ENCODE results near the gene DAPK2.
A peak's percentile ranks its signal among the peaks of the same experiment; 100 is the strongest.

The DAPK2 gene

DNA sequence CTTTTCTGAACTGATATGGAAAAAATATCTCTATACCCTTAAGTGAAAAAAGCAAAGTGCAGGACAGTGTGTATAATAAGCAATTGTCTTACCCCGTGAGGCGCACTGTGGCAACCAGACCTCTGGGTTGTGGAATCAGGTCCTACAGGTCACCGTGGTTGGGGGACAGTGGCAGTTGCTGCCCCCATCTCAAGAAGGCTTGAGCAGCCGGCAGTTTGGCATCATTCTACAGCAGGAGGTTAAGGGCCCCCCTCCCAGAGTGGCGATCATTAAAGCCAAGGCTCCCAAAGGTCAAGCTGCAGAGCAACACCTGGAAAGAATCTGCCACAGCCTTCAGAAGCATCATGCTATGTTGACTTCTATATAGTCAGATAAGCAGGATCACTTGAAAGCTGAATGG, 156.5 kb downstream of the DAPK2 start:
- DNase-seq (ENCODE audit: insufficient read length, low spot score) (no peak), FAIRE-seq (no peak)
- TF ChIP-seq POLR2A (IDR thresholded peaks at IDR 0.05; ENCODE audit: low read depth, low read length) (no peak), PAX5 (IDR thresholded peaks at IDR 0.05; ENCODE audit: insufficient read depth, low read length, severe bottlenecking) (no peak), POU2F2 (IDR thresholded peaks at IDR 0.05; ENCODE audit: low read depth, low read length) (no peak), SPI1 (IDR thresholded peaks at IDR 0.05; ENCODE audit: low read depth, low read length) (no peak), TAF1 (IDR thresholded peaks at IDR 0.05; ENCODE audit: low read depth, low read length) (no peak), POLR2AphosphoS5 (IDR thresholded peaks at IDR 0.05; ENCODE audit: low read depth, low read length) (no peak)

DNA sequence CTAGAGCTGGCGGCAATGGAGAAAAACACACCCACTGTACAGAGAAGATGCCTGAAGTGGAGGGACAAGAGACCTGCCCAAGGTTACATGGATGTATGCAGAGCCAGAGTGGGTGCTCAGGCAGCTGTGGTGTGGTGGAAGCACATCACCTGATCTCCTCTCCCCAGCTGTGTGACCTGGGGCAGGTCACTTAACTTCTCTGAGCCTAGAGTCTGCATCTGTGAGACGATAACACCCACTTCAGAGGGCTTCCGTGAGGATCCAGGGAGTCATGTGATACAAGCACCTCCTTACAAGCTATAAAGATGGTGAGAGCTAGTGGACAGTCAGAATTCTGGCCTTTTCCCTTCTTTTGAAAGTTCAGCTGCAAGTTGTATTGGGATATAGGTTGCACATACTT, 157.5 kb downstream of the DAPK2 start:
- FAIRE-seq (no peak), DNase-seq (ENCODE audit: insufficient read length, low spot score) (no peak)
- no peak for TF ChIP-seq POU2F2 (IDR thresholded peaks at IDR 0.05; ENCODE audit: low read depth, low read length)
- TF ChIP-seq TAF1 (IDR thresholded peaks at IDR 0.05; ENCODE audit: low read depth, low read length), result no peak
- no peak for TF ChIP-seq POLR2AphosphoS5 (IDR thresholded peaks at IDR 0.05; ENCODE audit: low read depth, low read length)
- no peak for TF ChIP-seq SPI1 (IDR thresholded peaks at IDR 0.05; ENCODE audit: low read depth, low read length)
- no peak for TF ChIP-seq POLR2A (IDR thresholded peaks at IDR 0.05; ENCODE audit: low read depth, low read length)
- no peak for TF ChIP-seq PAX5 (IDR thresholded peaks at IDR 0.05; ENCODE audit: insufficient read depth, low read length, severe bottlenecking)

GRCh38 chr15:63888146-63888545, 158.1 kb downstream of the DAPK2 start:
- DNase-seq (ENCODE audit: insufficient read length, low spot score), result no peak
- TF ChIP-seq POLR2A (IDR thresholded peaks at IDR 0.05; ENCODE audit: low read depth, low read length), result no peak
- no peak for TF ChIP-seq TAF1 (IDR thresholded peaks at IDR 0.05; ENCODE audit: low read depth, low read length)
- no peak for TF ChIP-seq POLR2AphosphoS5 (IDR thresholded peaks at IDR 0.05; ENCODE audit: low read depth, low read length)
- no peak for TF ChIP-seq PAX5 (IDR thresholded peaks at IDR 0.05; ENCODE audit: insufficient read depth, low read length, severe bottlenecking)
- TF ChIP-seq POU2F2 (IDR thresholded peaks at IDR 0.05; ENCODE audit: low read depth, low read length), result no peak
- no peak for TF ChIP-seq SPI1 (IDR thresholded peaks at IDR 0.05; ENCODE audit: low read depth, low read length)
- no peak for FAIRE-seq

DNA sequence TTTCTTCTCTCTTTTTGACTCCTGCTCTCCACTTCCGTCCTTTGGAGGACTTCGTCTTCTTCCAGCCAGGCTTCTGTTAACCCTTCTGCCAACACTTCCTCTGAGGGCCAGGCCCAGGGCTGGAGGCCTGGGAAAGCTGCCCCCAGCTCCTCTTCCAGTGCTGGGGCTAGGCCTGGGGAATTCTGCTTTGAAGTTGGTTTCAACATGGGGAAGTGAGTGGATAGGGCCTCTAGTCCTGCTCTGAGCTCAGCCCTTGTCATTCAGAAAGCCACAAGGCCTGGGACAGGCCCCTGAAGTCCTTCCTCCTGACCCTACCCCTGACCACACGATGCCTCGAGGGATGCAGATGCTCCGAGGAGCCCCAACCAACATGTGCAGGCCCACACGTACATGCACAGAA, 158.7 kb downstream of the DAPK2 start:
- FAIRE-seq (no peak), DNase-seq (ENCODE audit: insufficient read length, low spot score) (no peak)
- TF ChIP-seq POLR2A (IDR thresholded peaks at IDR 0.05; ENCODE audit: low read depth, low read length), result no peak
- TF ChIP-seq SPI1 (IDR thresholded peaks at IDR 0.05; ENCODE audit: low read depth, low read length), result 0 out of 2 replicates have a peak, but pooled peaks have one; percentile 53

- DNase-seq (ENCODE audit: insufficient read length, low spot score), result no peak
- FAIRE-seq, result no peak
- TF ChIP-seq POLR2AphosphoS5 (IDR thresholded peaks at IDR 0.05; ENCODE audit: low read depth, low read length) (no peak), TAF1 (IDR thresholded peaks at IDR 0.05; ENCODE audit: low read depth, low read length) (no peak), POLR2A (IDR thresholded peaks at IDR 0.05; ENCODE audit: low read depth, low read length) (no peak), SPI1 (IDR thresholded peaks at IDR 0.05; ENCODE audit: low read depth, low read length) (no peak), PAX5 (IDR thresholded peaks at IDR 0.05; ENCODE audit: insufficient read depth, low read length, severe bottlenecking) (no peak), POU2F2 (IDR thresholded peaks at IDR 0.05; ENCODE audit: low read depth, low read length) (no peak)
Measured at GRCh38 chr15:63884953-63885352, 161.3 kb downstream of the DAPK2 start.

DNA sequence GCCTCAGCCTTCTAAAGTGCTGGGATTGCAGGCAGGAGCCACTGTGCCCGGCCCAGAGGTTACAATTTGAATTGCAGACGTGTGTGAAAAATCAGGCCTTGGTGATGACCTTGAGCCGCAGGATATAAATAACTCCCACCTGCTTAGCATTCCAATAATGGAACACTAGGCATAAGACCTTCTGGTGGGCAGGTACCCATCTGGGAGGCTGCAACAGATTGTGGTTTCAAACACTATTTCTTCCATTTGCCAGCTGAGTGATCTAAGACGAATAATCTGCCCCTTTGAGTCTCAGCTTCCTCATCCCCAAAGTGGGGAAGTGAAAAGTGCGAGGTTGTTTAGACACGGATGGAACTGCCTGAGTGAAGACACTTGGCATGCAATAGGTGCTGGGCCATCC, 164.9 kb downstream of the DAPK2 start:
- peak; percentile 92 for FAIRE-seq
- DNase-seq (ENCODE audit: insufficient read length, low spot score), result no peak
- TF ChIP-seq PAX5 (IDR thresholded peaks at IDR 0.05; ENCODE audit: insufficient read depth, low read length, severe bottlenecking) (no peak), SPI1 (IDR thresholded peaks at IDR 0.05; ENCODE audit: low read depth, low read length) (peak; percentile 96), POU2F2 (IDR thresholded peaks at IDR 0.05; ENCODE audit: low read depth, low read length) (no peak)

DNA sequence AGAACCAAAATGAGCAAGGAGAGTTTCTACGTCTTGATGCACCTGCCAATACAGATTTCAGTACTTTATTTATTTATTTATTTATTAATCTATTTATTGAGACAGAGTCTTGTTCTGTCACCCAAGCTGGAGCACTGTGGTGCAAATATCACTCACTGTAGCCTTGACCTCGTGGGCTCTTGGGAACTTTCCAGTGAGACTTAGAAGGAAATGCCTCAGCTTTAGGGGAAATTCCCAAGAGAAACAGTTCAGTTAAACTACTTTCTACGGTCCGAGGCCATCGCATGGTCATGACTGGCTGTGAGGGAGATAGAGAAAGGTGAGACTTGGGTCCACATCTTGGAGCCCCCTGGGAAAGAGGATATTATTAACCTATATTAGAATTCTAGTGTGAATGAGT, 165.5 kb downstream of the DAPK2 start:
- TF ChIP-seq SPI1 (IDR thresholded peaks at IDR 0.05; ENCODE audit: low read depth, low read length) (no peak), POU2F2 (IDR thresholded peaks at IDR 0.05; ENCODE audit: low read depth, low read length) (no peak), POLR2AphosphoS5 (IDR thresholded peaks at IDR 0.05; ENCODE audit: low read depth, low read length) (no peak), PAX5 (IDR thresholded peaks at IDR 0.05; ENCODE audit: insufficient read depth, low read length, severe bottlenecking) (no peak), TAF1 (IDR thresholded peaks at IDR 0.05; ENCODE audit: low read depth, low read length) (no peak), POLR2A (IDR thresholded peaks at IDR 0.05; ENCODE audit: low read depth, low read length) (no peak)
- DNase-seq (ENCODE audit: insufficient read length, low spot score) (no peak), FAIRE-seq (no peak)

DNA sequence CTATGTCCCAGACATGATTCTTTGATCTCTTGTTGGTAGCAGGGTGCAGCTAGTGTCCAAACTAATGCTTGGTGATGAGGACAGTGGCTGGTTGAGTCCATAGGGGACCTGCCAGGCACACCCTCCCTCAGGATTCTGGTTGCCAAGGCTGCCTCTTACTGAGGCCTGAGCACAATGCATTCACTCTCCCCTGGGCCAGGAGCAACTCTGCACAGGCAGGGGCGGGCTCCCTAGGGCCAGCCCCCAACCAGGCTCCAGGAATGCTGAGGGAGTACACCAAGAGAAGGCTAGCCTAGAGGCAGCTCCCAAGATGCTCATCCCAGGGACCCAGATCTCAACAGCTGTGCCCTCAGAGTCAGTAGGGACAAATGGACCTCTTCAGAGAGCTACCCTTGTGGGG, 166.3 kb downstream of the DAPK2 start:
- TF ChIP-seq POLR2A (IDR thresholded peaks at IDR 0.05; ENCODE audit: low read depth, low read length) (no peak), PAX5 (IDR thresholded peaks at IDR 0.05; ENCODE audit: insufficient read depth, low read length, severe bottlenecking) (no peak), SPI1 (IDR thresholded peaks at IDR 0.05; ENCODE audit: low read depth, low read length) (no peak), POLR2AphosphoS5 (IDR thresholded peaks at IDR 0.05; ENCODE audit: low read depth, low read length) (no peak), TAF1 (IDR thresholded peaks at IDR 0.05; ENCODE audit: low read depth, low read length) (no peak)
- DNase-seq (ENCODE audit: insufficient read length, low spot score) (no peak), FAIRE-seq (no peak)

DNA sequence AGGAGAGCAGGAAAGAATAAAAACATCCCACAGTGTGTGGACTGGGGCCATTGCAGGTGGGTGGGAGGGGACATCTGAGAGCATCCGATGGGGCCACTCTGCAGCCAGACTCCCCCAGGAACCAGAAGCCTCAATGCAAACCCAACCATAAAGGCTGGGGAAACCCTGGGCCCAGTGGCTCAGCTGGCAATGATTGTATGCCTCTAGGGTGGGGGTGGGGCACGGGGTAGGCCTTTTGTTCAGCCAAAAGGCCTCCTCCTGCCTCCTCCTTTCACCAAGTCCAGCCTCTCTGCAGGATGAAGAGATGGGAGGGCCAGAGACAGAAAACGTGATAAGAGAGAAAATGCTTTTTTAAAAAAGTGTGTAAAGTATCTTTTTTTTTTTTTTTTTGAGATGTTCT, 167.1 kb downstream of the DAPK2 start:
- no peak for FAIRE-seq
- TF ChIP-seq POLR2AphosphoS5 (IDR thresholded peaks at IDR 0.05; ENCODE audit: low read depth, low read length) (no peak), TAF1 (IDR thresholded peaks at IDR 0.05; ENCODE audit: low read depth, low read length) (no peak), PAX5 (IDR thresholded peaks at IDR 0.05; ENCODE audit: insufficient read depth, low read length, severe bottlenecking) (no peak), POLR2A (IDR thresholded peaks at IDR 0.05; ENCODE audit: low read depth, low read length) (no peak), SPI1 (IDR thresholded peaks at IDR 0.05; ENCODE audit: low read depth, low read length) (no peak), POU2F2 (IDR thresholded peaks at IDR 0.05; ENCODE audit: low read depth, low read length) (no peak)
- DNase-seq (ENCODE audit: insufficient read length, low spot score), result no peak

GRCh38 chr15:63877713-63878271, 168.5 kb downstream of the DAPK2 start:
- FAIRE-seq (no peak), DNase-seq (ENCODE audit: insufficient read length, low spot score) (no peak)

More at GRCh38 chr15:63877713-63878271, 168.5 kb downstream of the DAPK2 start:
- TF ChIP-seq PAX5 (IDR thresholded peaks at IDR 0.05; ENCODE audit: insufficient read depth, low read length, severe bottlenecking), result no peak
- TF ChIP-seq SPI1 (IDR thresholded peaks at IDR 0.05; ENCODE audit: low read depth, low read length), result no peak
- TF ChIP-seq POU2F2 (IDR thresholded peaks at IDR 0.05; ENCODE audit: low read depth, low read length), result no peak
- no peak for TF ChIP-seq POLR2A (IDR thresholded peaks at IDR 0.05; ENCODE audit: low read depth, low read length)
- no peak for TF ChIP-seq POLR2AphosphoS5 (IDR thresholded peaks at IDR 0.05; ENCODE audit: low read depth, low read length)
- no peak for TF ChIP-seq TAF1 (IDR thresholded peaks at IDR 0.05; ENCODE audit: low read depth, low read length)
